Measurements from ENCODE around the gene ZBTB16.

The ZBTB16 gene

DNA sequence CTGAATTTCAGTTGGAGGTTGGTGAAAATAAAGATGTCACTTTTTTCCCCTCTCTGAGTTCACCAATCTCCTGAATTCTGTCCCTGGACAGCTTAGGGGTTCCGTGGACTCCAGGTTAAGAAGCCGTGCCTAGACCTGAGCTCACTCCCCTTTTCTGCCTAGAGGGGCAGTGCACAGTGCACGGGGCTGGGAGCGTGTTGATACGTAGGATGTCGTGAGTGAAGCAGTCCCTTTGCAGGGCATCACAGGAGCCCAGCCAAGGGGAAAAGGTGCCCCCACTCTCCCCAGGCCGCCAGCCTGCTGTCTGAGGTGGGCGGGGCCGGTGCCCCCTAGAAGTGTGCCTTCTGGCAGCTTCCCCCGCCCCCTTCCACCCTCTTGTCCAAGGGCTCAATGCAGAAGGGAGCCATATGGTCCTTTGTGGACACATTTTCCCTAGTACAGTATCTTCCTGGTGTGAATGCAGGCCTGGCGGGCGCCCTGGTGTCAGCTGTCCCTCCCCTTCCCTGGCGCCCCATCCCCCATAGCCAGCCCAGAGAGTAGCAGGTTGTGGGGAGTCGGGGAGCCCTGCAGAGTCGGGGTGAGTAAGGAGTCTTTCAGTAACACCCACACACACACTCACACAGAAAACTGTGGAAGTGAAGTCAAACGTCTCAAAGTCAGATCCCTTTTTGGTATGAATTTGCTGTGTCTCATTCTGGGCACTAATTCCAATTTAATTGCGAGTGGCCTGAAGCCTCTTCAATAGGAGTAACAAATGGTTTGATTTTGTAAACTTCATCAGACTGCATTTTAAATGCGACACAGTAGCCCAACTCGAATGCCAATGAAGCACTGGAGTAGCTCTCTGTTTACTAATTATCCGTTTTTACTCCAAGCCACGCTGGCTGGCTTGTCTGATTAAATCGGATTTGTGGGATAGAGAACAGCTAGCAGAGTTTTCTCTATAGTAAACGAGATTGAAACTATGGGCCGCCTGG lies 169.2 kb downstream of the ZBTB16 start:
- Histone ChIP-seq H2AFZ (ENCODE audit: low read length) (no peak overlapping the region), H4K20me1 (ENCODE audit: insufficient read depth, low read length) (no peaks in the 10 kb centered on the region), H3K27me3 (replicated peaks; ENCODE audit: insufficient read depth, low read length) (no peaks in the 10 kb centered on the region), H3K79me2 (ENCODE audit: low read length) (no peaks in the 10 kb centered on the region), H3K36me3 (replicated peaks; ENCODE audit: insufficient read depth, low read length) (no peaks in the 10 kb centered on the region), H3K9me3 (replicated peaks; ENCODE audit: insufficient read depth, low read length) (no peaks in the 10 kb centered on the region), H3K27ac (ENCODE audit: low read length) (no peak overlapping the region), H3F3A (ENCODE audit: insufficient read depth, low read length) (no peaks in the 10 kb centered on the region), H3K4me1 (ENCODE audit: low read length) (no peaks in the 10 kb centered on the region), H3K4me2 (ENCODE audit: low read depth, low read length) (no peak overlapping the region), H3K4me3 (ENCODE audit: low read length) (no peak overlapping the region), H3K9ac (ENCODE audit: low read length) (no peak overlapping the region), H3K9me2 (replicated peaks; ENCODE audit: insufficient read depth, low read length) (no peaks in the 10 kb centered on the region)
- TF ChIP-seq EZH2phosphoT487 (IDR thresholded peaks at IDR 0.05; ENCODE audit: low read length) (no peak), EZH2 (optimal IDR thresholded peaks at IDR 0.05; ENCODE audit: low read depth, low read length) (no peak)
- TF ChIP-seq, protein P1, sequence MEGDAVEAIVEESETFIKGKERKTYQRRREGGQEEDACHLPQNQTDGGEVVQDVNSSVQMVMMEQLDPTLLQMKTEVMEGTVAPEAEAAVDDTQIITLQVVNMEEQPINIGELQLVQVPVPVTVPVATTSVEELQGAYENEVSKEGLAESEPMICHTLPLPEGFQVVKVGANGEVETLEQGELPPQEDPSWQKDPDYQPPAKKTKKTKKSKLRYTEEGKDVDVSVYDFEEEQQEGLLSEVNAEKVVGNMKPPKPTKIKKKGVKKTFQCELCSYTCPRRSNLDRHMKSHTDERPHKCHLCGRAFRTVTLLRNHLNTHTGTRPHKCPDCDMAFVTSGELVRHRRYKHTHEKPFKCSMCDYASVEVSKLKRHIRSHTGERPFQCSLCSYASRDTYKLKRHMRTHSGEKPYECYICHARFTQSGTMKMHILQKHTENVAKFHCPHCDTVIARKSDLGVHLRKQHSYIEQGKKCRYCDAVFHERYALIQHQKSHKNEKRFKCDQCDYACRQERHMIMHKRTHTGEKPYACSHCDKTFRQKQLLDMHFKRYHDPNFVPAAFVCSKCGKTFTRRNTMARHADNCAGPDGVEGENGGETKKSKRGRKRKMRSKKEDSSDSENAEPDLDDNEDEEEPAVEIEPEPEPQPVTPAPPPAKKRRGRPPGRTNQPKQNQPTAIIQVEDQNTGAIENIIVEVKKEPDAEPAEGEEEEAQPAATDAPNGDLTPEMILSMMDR (IDR thresholded peaks at IDR 0.05; ENCODE audit: low read length) = no peak
- no peak for DNase-seq

GRCh38 chr11:114230031-114230704 lies 170.7 kb downstream of the ZBTB16 start:
- DNase-seq = no peak
- Histone ChIP-seq H3K9ac (ENCODE audit: low read length) (no peak overlapping the region), H3K27me3 (replicated peaks; ENCODE audit: insufficient read depth, low read length) (no peaks in the 10 kb centered on the region), H3K9me2 (replicated peaks; ENCODE audit: insufficient read depth, low read length) (no peaks in the 10 kb centered on the region), H2AFZ (ENCODE audit: low read length) (no peak overlapping the region), H4K20me1 (ENCODE audit: insufficient read depth, low read length) (no peaks in the 10 kb centered on the region), H3K4me2 (ENCODE audit: low read depth, low read length) (no peak overlapping the region), H3K79me2 (ENCODE audit: low read length) (no peaks in the 10 kb centered on the region), H3K9me3 (replicated peaks; ENCODE audit: insufficient read depth, low read length) (no peaks in the 10 kb centered on the region), H3K27ac (ENCODE audit: low read length) (no peak overlapping the region), H3K36me3 (replicated peaks; ENCODE audit: insufficient read depth, low read length) (no peaks in the 10 kb centered on the region), H3K4me1 (ENCODE audit: low read length) (no peaks in the 10 kb centered on the region), H3F3A (ENCODE audit: insufficient read depth, low read length) (no peaks in the 10 kb centered on the region), H3K4me3 (ENCODE audit: low read length) (no peak overlapping the region)
- TF ChIP-seq, protein P1 (IDR thresholded peaks at IDR 0.05; ENCODE audit: low read length) = no peak
- TF ChIP-seq EZH2phosphoT487 (IDR thresholded peaks at IDR 0.05; ENCODE audit: low read length) (no peak), EZH2 (optimal IDR thresholded peaks at IDR 0.05; ENCODE audit: low read depth, low read length) (no peak)

GRCh38 chr11:114232400-114233059 lies 173.0 kb downstream of the ZBTB16 start:
- DNase-seq = no peak
- Histone ChIP-seq H2AFZ (ENCODE audit: low read length) (no peak overlapping the region), H3K36me3 (replicated peaks; ENCODE audit: insufficient read depth, low read length) (no peaks in the 10 kb centered on the region), H3F3A (ENCODE audit: insufficient read depth, low read length) (no peaks in the 10 kb centered on the region), H3K27ac (ENCODE audit: low read length) (no peak overlapping the region), H3K27me3 (replicated peaks; ENCODE audit: insufficient read depth, low read length) (no peaks in the 10 kb centered on the region), H3K4me1 (ENCODE audit: low read length) (no peaks in the 10 kb centered on the region), H3K4me2 (ENCODE audit: low read depth, low read length) (no peak overlapping the region), H3K9ac (ENCODE audit: low read length) (no peak overlapping the region), H3K9me3 (replicated peaks; ENCODE audit: insufficient read depth, low read length) (no peaks in the 10 kb centered on the region), H3K9me2 (replicated peaks; ENCODE audit: insufficient read depth, low read length) (no peaks in the 10 kb centered on the region), H4K20me1 (ENCODE audit: insufficient read depth, low read length) (no peaks in the 10 kb centered on the region), H3K79me2 (ENCODE audit: low read length) (no peaks in the 10 kb centered on the region), H3K4me3 (ENCODE audit: low read length) (no peak overlapping the region)
- TF ChIP-seq, protein P1 (IDR thresholded peaks at IDR 0.05; ENCODE audit: low read length) = no peak
- TF ChIP-seq EZH2phosphoT487 (IDR thresholded peaks at IDR 0.05; ENCODE audit: low read length) (no peak), EZH2 (optimal IDR thresholded peaks at IDR 0.05; ENCODE audit: low read depth, low read length) (no peak)

All from MM.1S (cell line).